Measurements from ENCODE around the gene NCOA5. TPM values are rescaled to one million over a fixed set of nuclear protein-coding genes. Genes with fewer than 3 reads are reported as not detected.
A peak's percentile ranks its signal among the peaks of the same experiment; 100 is the strongest.

NCOA5 gene
- total RNA-seq, 1 donor from 2014 or later: 40.2 TPM

DNA sequence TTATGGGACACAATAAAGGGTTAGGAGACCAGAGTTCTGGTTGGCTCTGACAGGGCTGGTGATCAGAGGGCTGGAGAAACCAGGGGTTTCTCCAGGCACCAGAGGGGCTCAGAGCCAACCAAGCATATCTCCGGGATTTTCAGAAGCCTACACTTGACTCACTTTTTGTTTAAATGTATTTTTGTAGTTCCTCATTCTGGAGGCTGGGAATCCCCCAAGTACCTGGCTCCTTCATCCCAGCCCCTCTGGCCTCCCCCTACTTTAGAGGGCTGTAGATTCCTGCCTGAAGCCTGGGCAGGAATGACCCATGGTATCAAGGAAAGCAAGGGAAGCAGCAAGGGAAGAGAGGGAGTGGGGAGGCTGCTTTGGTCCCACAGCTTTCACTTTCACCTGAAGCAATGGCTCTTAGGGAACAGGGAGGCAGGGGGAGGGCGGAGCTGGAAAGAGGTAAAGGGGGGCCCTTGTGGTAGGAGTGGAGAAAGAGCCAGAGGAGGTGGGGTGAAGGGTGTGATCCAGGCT lies 29.3 kb upstream of the NCOA5 start:
- DNase-seq (ENCODE audit: low spot score in 2 of 2, unreplicated experiment in 2 of 2): no peak
- Mint-ChIP-seq H3K36me3 (no peaks in the 10 kb centered on the region), H3K27me3 (ENCODE audit: low read depth) (peaks cover 39% of the 10 kb centered on the region), H3K4me1 (peaks cover 7% of the 10 kb centered on the region), H3K9me3 (no peaks in the 10 kb centered on the region), H3K4me3 (no peak overlapping the region), H3K27ac (no peak overlapping the region)
- TF ChIP-seq CTCF (IDR thresholded peaks at IDR 0.05; ENCODE audit: unreplicated experiment): no peak

DNA sequence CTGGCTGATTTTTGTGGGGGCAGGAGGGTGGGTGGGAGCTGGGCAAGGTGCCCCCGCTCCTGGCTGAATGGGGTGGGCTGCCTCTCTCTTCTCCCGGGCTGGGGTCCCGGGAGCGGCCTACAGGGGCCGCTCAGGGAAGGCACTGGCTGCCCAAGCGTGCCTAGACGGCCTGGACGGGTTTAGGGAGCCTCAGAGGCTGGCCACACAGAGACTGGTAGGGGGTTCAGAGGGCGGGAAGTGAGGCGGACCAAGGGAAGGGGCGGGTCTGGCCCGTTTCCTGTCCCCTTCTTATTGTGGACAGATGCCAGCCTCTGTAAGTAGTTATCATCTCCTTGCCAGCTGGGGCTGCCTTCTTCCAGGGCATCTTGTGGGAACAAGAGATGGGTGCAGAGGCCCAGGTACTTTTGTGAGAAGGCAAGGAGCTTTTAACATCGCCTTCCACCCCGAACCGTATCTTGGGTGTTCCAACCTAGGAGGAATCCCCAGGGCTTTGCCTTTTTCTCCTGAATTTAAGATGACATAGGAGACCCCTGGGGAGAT lies 28.8 kb upstream of the NCOA5 start:
- Mint-ChIP-seq H3K27ac (no peak overlapping the region), H3K4me1 (peaks cover 7% of the 10 kb centered on the region), H3K4me3 (peak overlapping the region; percentile 81), H3K36me3 (no peaks in the 10 kb centered on the region), H3K9me3 (no peaks in the 10 kb centered on the region), H3K27me3 (ENCODE audit: low read depth) (peaks cover 44% of the 10 kb centered on the region)
- no peak for TF ChIP-seq CTCF (IDR thresholded peaks at IDR 0.05; ENCODE audit: unreplicated experiment)
- no peak for DNase-seq (ENCODE audit: low spot score in 2 of 2, unreplicated experiment in 2 of 2)

GRCh38 chr20:46117704-46118467 lies 28.1 kb upstream of the NCOA5 start, which contains the start of gene CD40:
CD40 (plus strand) TSS chr20:46118314; CDS start chr20:46118344, 30 bp downstream.
- H3K27me3 Mint-ChIP-seq (ENCODE audit: low read depth): peaks cover 51% of the 10 kb centered on the region
- no peaks in the 10 kb centered on the region for H3K9me3 Mint-ChIP-seq
- peaks cover 7% of the 10 kb centered on the region for H3K4me1 Mint-ChIP-seq
- no peak for TF ChIP-seq CTCF (IDR thresholded peaks at IDR 0.05; ENCODE audit: unreplicated experiment)
- peak within 1 kb of the TSS; percentile 81 for H3K4me3 Mint-ChIP-seq
- peak; percentile 61 to 75 for DNase-seq (ENCODE audit: low spot score in 2 of 2, unreplicated experiment in 2 of 2)
- H3K27ac Mint-ChIP-seq: peak within 1 kb of the TSS; percentile 68
- no peaks in the 10 kb centered on the region for H3K36me3 Mint-ChIP-seq

- no peak for DNase-seq (ENCODE audit: low spot score in 2 of 2, unreplicated experiment in 2 of 2)
- Mint-ChIP-seq H3K27me3 (ENCODE audit: low read depth) (peaks cover 81% of the 10 kb centered on the region), H3K4me1 (peaks cover 7% of the 10 kb centered on the region)
These were observed 24.7 kb upstream of the NCOA5 start for GRCh38 chr20:46114449-46114848.

GRCh38 chr20:46113113-46113470 lies 23.3 kb upstream of the NCOA5 start:
- no peak for TF ChIP-seq CTCF (IDR thresholded peaks at IDR 0.05; ENCODE audit: unreplicated experiment)

More at GRCh38 chr20:46114449-46114848, 24.7 kb upstream of the NCOA5 start:
- Mint-ChIP-seq H3K27ac (no peak overlapping the region), H3K9me3 (no peaks in the 10 kb centered on the region), H3K36me3 (no peaks in the 10 kb centered on the region), H3K4me3 (no peak overlapping the region)
- no peak for TF ChIP-seq CTCF (IDR thresholded peaks at IDR 0.05; ENCODE audit: unreplicated experiment)

More at GRCh38 chr20:46113113-46113470, 23.3 kb upstream of the NCOA5 start:
- no peak overlapping the region for H3K27ac Mint-ChIP-seq
- no peak overlapping the region for H3K4me3 Mint-ChIP-seq
- no peaks in the 10 kb centered on the region for H3K9me3 Mint-ChIP-seq
- H3K36me3 Mint-ChIP-seq: no peaks in the 10 kb centered on the region
- peaks cover 86% of the 10 kb centered on the region for H3K27me3 Mint-ChIP-seq (ENCODE audit: low read depth)
- H3K4me1 Mint-ChIP-seq: peaks cover 6% of the 10 kb centered on the region
- no peak for DNase-seq (ENCODE audit: low spot score in 2 of 2, unreplicated experiment in 2 of 2)
